ENCODE data around the gene CAVIN2. TPM values are rescaled to one million over a fixed set of nuclear protein-coding genes. Genes with fewer than 3 reads are reported as not detected.

CAVIN2 gene
- total and polyA plus RNA-seq, 9 of the 15 experiments (the other 6 are each of a cell fraction or from before 2014, with no cell fraction given): 20.6 to 92.4 (median 69.0) TPM

GRCh38 chr2:191838526-191838925 lies 8.4 kb downstream of the CAVIN2 start:
- POLR2A ChIA-PET: interaction anchor here (1.1 kb wide), 1 partner anchor 9 kb away, joined by 4 read pairs; the partner anchor contains the start of gene CAVIN2
- Histone ChIP-seq H3K27ac (ENCODE audit: extremely low read depth, low read depth, low read length) (peak overlapping the region; percentile 95), H3K27me3 (ENCODE audit: control insufficient read depth in 2 of 2, insufficient read depth in 2 of 2, low read length in 2 of 2) (no peaks in the 10 kb centered on the region), H3K4me1 (replicated peaks in 1 of 2; ENCODE audit: control insufficient read depth in 2 of 2, insufficient read depth in 2 of 2, low read length in 2 of 2) (peaks cover 8 to 38% of the 10 kb centered on the region in 2 experiments), H3K9me3 (replicated peaks; ENCODE audit: control insufficient read depth, insufficient read depth, low read depth, low read length) (peaks cover 7% of the 10 kb centered on the region), H3K9ac (ENCODE audit: insufficient read depth in 1 of 2, low read depth in 2 of 2, low read length in 2 of 2) (no peak overlapping the region; a peak in 1 of 4 replicates), H3K9me1 (ENCODE audit: control insufficient read depth, insufficient read depth, low read length) (no peaks in the 10 kb centered on the region), H3K4me3 (no peak overlapping the region), H4K20me1 (replicated peaks; ENCODE audit: control insufficient read depth, insufficient read depth, low read length) (no peaks in the 10 kb centered on the region), H3K36me3 (ENCODE audit: control insufficient read depth, insufficient read depth, low read length) (peaks cover 67% of the 10 kb centered on the region), H3K79me2 (ENCODE audit: control insufficient read depth, insufficient read depth, low read length) (peaks cover 98% of the 10 kb centered on the region), H3K4me2 (ENCODE audit: insufficient read depth, low read length) (peak overlapping the region; percentile 17; the same call in 1 of the 2 replicates), H2AFZ (ENCODE audit: low read depth, low read length) (no peak overlapping the region)
- intact Hi-C loops (cut with micrococcal nuclease): loop anchor here (10.0 kb wide), 1 partner anchor 264 kb away; no protein-coding TSS in a partner anchor
- BruUV-seq (replicated peaks): no TSS peak
- ATAC-seq (no peak), FAIRE-seq (no peak), DNase-seq (ENCODE audit: extremely low read depth in 1 of 4, low spot score in 3 of 4) (no peak)
- CTCF ChIA-PET (ENCODE audit: low intra/inter-chr PET ratio): no interaction called here
- in situ Hi-C loops (cut with MboI): loop anchor here (10.0 kb wide), 1 partner anchor 274 kb away; no protein-coding TSS in a partner anchor
- WGBS (ENCODE audit: insufficient coverage, low coverage, missing lambda C conversion rate): 81% methylated on average over 4 of the region's 4 CpGs
- TF ChIP-seq ZNF316 (IDR thresholded peaks at IDR 0.05) (peak; percentile 85), DMBX1 (CRISPR knock-in tag; IDR thresholded peaks at IDR 0.05; ENCODE audit: borderline replicate concordance) (0 out of 2 replicates have a peak, but pooled peaks have one; percentile 57), ZNF174 (CRISPR knock-in tag; IDR thresholded peaks at IDR 0.05) (no peak), ELF1 (tag; IDR thresholded peaks at IDR 0.05) (no peak), CBX3 (IDR thresholded peaks at IDR 0.05; ENCODE audit: borderline replicate concordance in 1 of 2, low read length in 2 of 2) (peak in 1 of 2 experiments; percentile 18; a peak in 1 of 3 replicates), CXXC5 (CRISPR knock-in tag; IDR thresholded peaks at IDR 0.05) (peak; percentile 10; the same call in 1 of the 2 replicates), ZNF311 (CRISPR knock-in tag; IDR thresholded peaks at IDR 0.05) (0 out of 2 replicates have a peak, but pooled peaks have one; percentile 50), TRIM24 (IDR thresholded peaks at IDR 0.05) (peak; percentile 25 to 69; a peak in 2 of 4 replicates), TRIM28 (IDR thresholded peaks at IDR 0.05) (peak; percentile 56; the same call in 1 of the 2 replicates)

Data from K562 (cell line).